ENCODE measurements around the gene HDAC7. TPM values are rescaled to one million over a fixed set of nuclear protein-coding genes. Genes with fewer than 3 reads are reported as not detected.

HDAC7 gene
- total and polyA plus RNA-seq, 8 donors = 17.9 to 48.1 (median 23.2) TPM

DNA sequence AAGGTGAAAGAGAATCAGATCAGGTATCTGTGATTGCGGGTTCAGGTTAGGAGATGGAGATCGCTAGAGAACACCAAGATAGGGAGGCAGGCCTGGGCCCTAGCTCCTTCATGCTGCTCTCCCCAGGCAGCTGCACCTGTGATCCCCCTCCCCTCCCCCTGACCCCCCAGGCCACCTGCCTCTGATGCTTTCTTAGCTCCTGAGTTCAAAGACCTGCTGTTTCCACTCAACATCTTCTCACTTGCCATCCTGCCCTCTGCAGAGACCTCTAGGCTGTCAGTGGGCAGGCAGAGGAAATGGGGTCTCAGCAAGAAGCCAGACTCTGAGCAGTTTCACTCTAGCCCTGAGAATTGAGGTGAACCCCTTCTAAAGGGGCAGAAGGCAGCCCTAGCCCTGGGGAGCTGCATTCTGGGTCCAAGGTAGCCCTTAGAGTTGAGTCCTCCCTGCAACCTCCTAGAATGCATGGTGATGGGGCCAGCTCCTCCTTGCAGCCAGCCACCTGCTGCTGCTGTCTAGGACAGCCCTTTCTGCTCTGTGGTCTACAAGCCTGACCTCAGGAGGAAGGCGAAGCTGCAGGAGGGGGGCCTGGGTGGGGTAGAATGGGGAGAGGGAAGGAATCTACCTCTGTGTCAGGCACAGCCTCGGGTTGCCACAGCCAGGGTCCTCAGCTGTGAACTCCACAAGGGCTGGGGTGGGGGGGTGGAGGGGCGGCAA, 53.0 kb downstream of the HDAC7 start:
- no peaks in the 10 kb centered on the region for H3K27me3 ChIP-seq
- no peaks in the 10 kb centered on the region for H3K36me3 ChIP-seq
- H3K9me3 ChIP-seq = no peaks in the 10 kb centered on the region
- no peaks in the 10 kb centered on the region for H3K4me1 ChIP-seq
- DNase-seq (peak in 1 of 6 donors; percentile 25), ATAC-seq (no peak), FAIRE-seq (no peak)
- TF ChIP-seq, protein P1, sequence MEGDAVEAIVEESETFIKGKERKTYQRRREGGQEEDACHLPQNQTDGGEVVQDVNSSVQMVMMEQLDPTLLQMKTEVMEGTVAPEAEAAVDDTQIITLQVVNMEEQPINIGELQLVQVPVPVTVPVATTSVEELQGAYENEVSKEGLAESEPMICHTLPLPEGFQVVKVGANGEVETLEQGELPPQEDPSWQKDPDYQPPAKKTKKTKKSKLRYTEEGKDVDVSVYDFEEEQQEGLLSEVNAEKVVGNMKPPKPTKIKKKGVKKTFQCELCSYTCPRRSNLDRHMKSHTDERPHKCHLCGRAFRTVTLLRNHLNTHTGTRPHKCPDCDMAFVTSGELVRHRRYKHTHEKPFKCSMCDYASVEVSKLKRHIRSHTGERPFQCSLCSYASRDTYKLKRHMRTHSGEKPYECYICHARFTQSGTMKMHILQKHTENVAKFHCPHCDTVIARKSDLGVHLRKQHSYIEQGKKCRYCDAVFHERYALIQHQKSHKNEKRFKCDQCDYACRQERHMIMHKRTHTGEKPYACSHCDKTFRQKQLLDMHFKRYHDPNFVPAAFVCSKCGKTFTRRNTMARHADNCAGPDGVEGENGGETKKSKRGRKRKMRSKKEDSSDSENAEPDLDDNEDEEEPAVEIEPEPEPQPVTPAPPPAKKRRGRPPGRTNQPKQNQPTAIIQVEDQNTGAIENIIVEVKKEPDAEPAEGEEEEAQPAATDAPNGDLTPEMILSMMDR (IDR thresholded peaks at IDR 0.05) = no peak
- no peak overlapping the region for H3K4me3 ChIP-seq
- 54 to 67% methylated on average over 4 to 5 of the region's 5 CpGs for WGBS, 2 donors
- H3K27ac ChIP-seq = no peak overlapping the region
- intact Hi-C loops (cut with DNase I) = no loop called here

DNA sequence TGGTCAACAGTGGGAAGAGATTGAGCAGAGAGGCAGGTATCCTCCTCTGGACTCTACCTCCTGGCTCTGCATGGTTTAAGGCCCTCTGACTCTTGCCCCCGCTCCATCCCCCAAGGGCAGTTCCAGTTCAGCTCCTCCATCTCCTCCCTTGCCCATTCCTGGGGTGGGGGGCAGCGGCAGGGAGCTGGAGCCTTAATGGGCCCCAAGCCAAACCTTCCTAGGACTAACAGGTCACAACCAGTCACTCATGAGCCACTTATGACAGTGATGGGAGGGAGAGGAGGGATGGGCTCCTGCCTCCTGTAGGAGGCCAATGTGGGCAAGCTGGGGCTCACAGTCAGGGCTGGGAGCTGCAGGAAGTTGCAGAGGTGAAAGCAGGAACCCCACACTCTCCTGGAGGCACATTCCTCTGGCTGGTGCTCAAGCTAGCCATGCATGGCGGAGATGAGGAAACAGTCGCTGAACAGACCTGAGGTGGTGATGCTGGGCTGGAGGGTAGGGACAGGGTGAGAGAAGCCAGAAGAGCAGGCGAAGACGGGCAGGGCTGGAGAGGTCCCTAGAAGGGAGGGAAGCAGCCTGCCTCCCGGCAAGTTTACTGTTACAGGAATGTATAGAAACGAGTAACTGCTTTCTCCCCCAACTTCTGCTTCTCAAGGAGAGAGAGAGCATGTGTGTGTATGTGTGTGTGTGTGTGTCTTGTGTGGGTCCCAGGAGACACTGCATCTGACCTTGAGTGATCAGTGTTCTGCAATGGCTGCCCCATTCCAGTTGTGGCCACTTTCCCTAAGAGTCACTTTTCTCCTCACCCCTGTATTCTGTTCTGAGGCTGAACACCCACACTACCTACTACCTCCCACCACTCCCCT, 56.0 kb downstream of the HDAC7 start:
- intact Hi-C loops (cut with DNase I) = no loop called here
- peak in 1 of 6 donors; percentile 26 for DNase-seq

DNA sequence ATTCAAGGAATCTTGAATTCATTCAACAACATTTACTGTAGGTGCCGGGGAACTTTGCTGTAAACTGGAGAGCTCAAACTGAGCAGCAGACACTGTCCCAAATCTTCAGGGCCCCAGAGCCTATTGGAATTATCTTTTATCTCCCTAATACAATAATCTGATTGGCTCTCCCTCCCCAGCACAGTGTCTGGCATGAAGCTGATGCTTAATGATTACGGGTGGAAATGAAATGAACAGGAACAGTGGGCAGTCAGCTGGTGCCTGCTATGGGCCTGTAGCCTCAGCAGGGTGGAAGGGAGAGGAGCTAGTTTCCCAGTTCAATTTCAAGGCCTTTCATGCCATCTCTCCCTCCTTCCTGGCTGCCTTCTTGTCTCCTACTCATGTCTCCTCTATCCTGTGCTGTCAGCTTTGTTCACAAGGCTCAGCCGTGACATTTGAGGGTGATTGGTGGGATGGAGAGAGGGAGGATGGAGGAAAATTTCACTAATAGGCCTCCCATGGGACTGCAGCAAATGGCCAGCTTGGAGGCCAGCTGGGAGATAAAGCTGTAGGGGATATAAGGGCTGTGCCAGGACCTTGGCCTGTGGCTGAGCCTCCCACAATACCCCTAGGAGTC, 56.7 kb downstream of the HDAC7 start:
- WGBS, 2 donors = 64 to 67% methylated on average over 3 of the region's 3 CpGs
- H3K4me1 ChIP-seq = peaks cover 0 to 8% (median 0%) of the 10 kb centered on the region in 3 donors
- H3K36me3 ChIP-seq = no peaks in the 10 kb centered on the region
- intact Hi-C loops (cut with DNase I) = no loop called here
- DNase-seq (no peak), ATAC-seq (no peak), FAIRE-seq (no peak)
- H3K9me3 ChIP-seq = no peaks in the 10 kb centered on the region
- no peak overlapping the region for H3K4me3 ChIP-seq
- TF ChIP-seq, protein P1 (IDR thresholded peaks at IDR 0.05) = no peak
- H3K27ac ChIP-seq = no peak overlapping the region
- H3K27me3 ChIP-seq = no peaks in the 10 kb centered on the region

More for the DNA sequence above, 56.0 kb downstream of the HDAC7 start:
- H3K27me3 ChIP-seq = no peaks in the 10 kb centered on the region
- no peaks in the 10 kb centered on the region for H3K36me3 ChIP-seq
- WGBS, 2 donors = 74 to 89% methylated on average over 8 of the region's 8 CpGs
- H3K4me3 ChIP-seq = no peak overlapping the region
- no peak for FAIRE-seq
- no peak overlapping the region for H3K27ac ChIP-seq
- no peaks in the 10 kb centered on the region for H3K9me3 ChIP-seq
- H3K4me1 ChIP-seq = peaks cover 0 to under 1% (median 0%) of the 10 kb centered on the region in 3 donors
- TF ChIP-seq, protein P1 (IDR thresholded peaks at IDR 0.05) = no peak
- ATAC-seq = no peak

DNA sequence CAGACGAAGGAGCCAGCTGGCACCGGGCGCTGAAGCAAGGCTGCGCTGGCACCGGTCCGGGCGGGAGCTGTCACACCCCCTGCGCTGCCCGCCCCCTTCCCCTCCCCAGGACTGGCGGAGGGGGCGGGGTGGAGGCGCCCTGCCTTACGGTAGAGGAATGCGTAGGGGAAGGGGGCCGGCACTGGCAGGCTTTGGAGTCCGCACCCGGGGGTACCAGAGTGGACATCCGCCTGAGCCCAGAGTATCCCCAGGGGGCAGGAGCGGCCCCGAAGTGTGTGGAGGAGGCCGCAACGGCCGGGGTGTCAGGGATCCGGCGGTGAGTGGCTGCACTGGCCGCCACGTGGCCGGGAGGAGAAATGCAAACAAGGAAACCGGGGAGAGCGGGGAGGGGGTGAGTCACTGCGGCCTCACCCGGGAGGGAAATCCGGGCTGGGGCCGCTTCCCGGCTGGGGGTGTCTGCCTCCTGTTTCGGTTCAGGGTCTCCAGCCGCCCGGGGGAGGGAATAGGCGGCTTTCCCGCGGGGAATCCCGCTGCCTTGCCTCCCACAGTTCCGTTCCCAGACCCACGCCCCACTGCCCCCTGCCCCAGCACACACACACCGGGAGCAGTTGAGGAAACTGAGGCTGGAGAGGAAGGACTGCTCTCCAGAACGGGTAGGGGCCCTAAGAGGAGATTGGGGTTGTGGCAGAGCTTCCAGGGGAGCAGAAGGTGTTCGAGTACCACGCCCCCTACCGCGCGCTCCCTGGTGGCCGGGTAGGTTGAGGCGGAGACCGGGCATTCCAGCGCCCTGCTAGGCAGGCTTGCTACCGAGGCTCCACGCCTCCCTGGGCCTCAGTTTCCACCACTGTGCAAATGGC, 60.6 kb downstream of the HDAC7 start, which contains the start of gene RAPGEF3:
Gene RAPGEF3 (minus strand): TSS at position 47 of the 857 bp plus-strand sequence. CDS start 324 bp downstream, outside the sequence.
- TF ChIP-seq, protein P1 (IDR thresholded peaks at IDR 0.05) = peak in 3 of 4 donors; percentile 23 to 50 (median 32)
- Histone ChIP-seq H3K9me3 (no peaks in the 10 kb centered on the region), H3K4me3 (peak within 1 kb of the TSS; percentile 37 to 70 (median 48)), H3K27me3 (no peaks in the 10 kb centered on the region), H3K27ac (peak within 1 kb of the TSS; percentile 35 to 82 (median 64)), H3K36me3 (no peaks in the 10 kb centered on the region), H3K4me1 (peaks cover 3 to 28% (median 16%) of the 10 kb centered on the region in 3 donors)
- no peak for FAIRE-seq
- intact Hi-C loops (cut with DNase I) = no loop called here
- DNase-seq = peak; percentile 85 to 95 (median 89)
- ATAC-seq = peak; percentile 90 to 96 (median 92)
- 1% methylated on average over 50 to 57 of the region's 57 CpGs for WGBS, 2 donors

Measured in pancreas (tissue), 10 donors.